Ovary (tissue), 9 donors: ENCODE results near the gene TBC1D25. TPM values are rescaled to one million over a fixed set of nuclear protein-coding genes. Genes with fewer than 3 reads are reported as not detected.

ENCODE experiments used
- DNase-seq, 5 donors: peaks; one replicate each; pipeline ENCODE4 v3.0.0-alpha.2; 2019 to 2020
- H3K27ac ChIP-seq, 2 donors: fragments of 200-600 bp; one replicate each; pipeline versions ENCODE4 v1.5.1 to v1.8.0; 2019 to 2022
- H3K27me3 ChIP-seq: fragments of 200-600 bp; one replicate; pipeline ENCODE4 v1.8.0; 2022
- H3K36me3 ChIP-seq: fragments of 200-600 bp; sonication (generic); one replicate; pipeline ENCODE4 v1.5.1; 2019
- H3K4me1 ChIP-seq: one replicate; pipeline ENCODE4 v1.8.1; 2013; ENCODE audit warnings: mild to moderate bottlenecking, moderate library complexity; ENCODE audit not compliant: insufficient read depth
- H3K4me3 ChIP-seq: fragments of 200-600 bp; sonication (generic); one replicate; pipeline ENCODE4 v1.5.1; 2017
- H3K9me3 ChIP-seq, 2 donors: fragments of 200-600 bp in 1 of 2; sonication (generic) in 1 of 2; one replicate each; pipeline versions ENCODE4 v1.5.1 to v1.8.1; 2013 to 2019; ENCODE audit warnings: mild to moderate bottlenecking in 1 of 2, moderate library complexity in 1 of 2
- CTCF ChIP-seq, 3 donors: fragments of 450-650 bp in 2 of 3; fragments of 200-600 bp in 1 of 3; IDR thresholded peaks; one replicate each; pipeline versions ENCODE4 v1.5.1 to v1.8.0; 2016 to 2022; ENCODE audit warnings: antibody characterized with exemption in 3 of 3, mild to moderate bottlenecking in 1 of 3
- EP300 ChIP-seq: sonication (generic); formaldehyde crosslinking; IDR thresholded peaks from one replicate; pipeline ENCODE4 v1.6.1; 2017; ENCODE audit warnings: antibody characterized with exemption
- POLR2A ChIP-seq: fragments of 450-650 bp; IDR thresholded peaks from one replicate; pipeline ENCODE4 v1.6.1; 2017; ENCODE audit warnings: antibody characterized with exemption, mild to moderate bottlenecking, moderate library complexity
- WGBS, 3 donors: extraction: QIAGEN DNeasy Blood & Tissue Kit in 1 of 3; methylation state at CpG; one replicate each; pipeline versions ENCODE4 v1.1.5 to v1.1.7; 2013 to 2017; 5-methylcytosine and 5-hydroxymethylcytosine counted together
- intact Hi-C, 4 donors: fragments of 100-400 bp; cut with DNase I; formaldehyde crosslinking; loops; one replicate each; pipeline versions ENCODE4 v1.11.0 to v1.15.1; 2022 to 2023
- polyA plus RNA-seq, 2 donors: library from polyadenylated mRNA; stranded (reverse); fragments of 200-250 nt in 1 of 2; fragments of 350-450 nt in 1 of 2; fragmentation: Illumina TruSeq in 1 of 2; extraction: RNeasy Lipid Tissue Mini Kit (QIAGEN cat#74804) in 1 of 2; gene quantifications; one replicate each; pipeline ENCODE4 v1.2.3, GENCODE V29; 2013 to 2014
- small RNA-seq: library from RNA; depleted of rRNA; stranded (forward); fragments of <200 nt; gene quantifications from one replicate; pipeline ENCODE3, GENCODE V24; 2016
- total RNA-seq, 7 donors: library from RNA; depleted of rRNA in 2 of 7; stranded (reverse); fragments of >200 nt in 2 of 7; fragmentation: NEBNext Ultra II Directional in 3 of 7; extraction: Animal tissue kit (Norgen Biotek cat#: 25700) in 3 of 7; gene quantifications; one replicate each; pipeline versions ENCODE4 v1.1.0 to v1.2.4, GENCODE V29; 2016 to 2023
- donor health status: DM: no; HTN: no; CAD: no; lungs with moderate emphysema.
- donor health status: DM: no; HTN: no; CAD: no.
- donor health status: Bipolar disorder and iron deficiency.
- donor health status: DM: yes; HTN: yes; CAD: no.
- donor health status: DM: no; HTN: no; CAD: no.
- donor health status: DM: yes; HTN: yes; CAD: no.

Gene TBC1D25
- total and polyA plus RNA-seq, 9 donors, result 8.1 to 16.0 (median 12.2) TPM

DNA sequence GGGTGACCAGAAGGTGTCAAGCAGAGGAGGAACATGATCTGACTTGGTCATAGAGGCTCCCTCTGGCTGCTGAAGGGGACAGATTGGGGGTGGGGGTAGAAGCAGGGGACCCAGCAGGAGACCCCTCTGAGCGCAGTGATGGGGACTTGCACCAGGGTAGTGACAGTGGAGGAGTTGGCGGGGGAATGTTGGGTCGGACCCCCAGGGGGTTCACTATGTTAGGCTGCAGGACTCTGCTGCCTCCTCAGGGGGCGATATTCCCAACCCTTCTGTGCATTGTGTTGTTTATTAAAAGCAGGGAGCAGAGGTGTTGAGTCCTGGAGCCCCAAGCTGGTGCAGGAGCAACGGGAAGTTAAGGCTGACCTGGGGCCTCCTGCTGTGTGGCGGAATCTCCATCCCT lies 66.6 kb downstream of the TBC1D25 start:
- no peak for TF ChIP-seq CTCF (IDR thresholded peaks at IDR 0.05)
- no peak for TF ChIP-seq POLR2A
- TF ChIP-seq EP300, result no peak
- Histone ChIP-seq H3K36me3 (no peaks in the 10 kb centered on the region), H3K9me3 (no peaks in the 10 kb centered on the region), H3K27me3 (no peaks in the 10 kb centered on the region), H3K4me3 (no peak overlapping the region), H3K27ac (no peak overlapping the region), H3K4me1 (no peaks in the 10 kb centered on the region)
- no peak for DNase-seq
- 69 to 73% (median 72%) methylated on average over 6 of the region's 6 CpGs for WGBS, 3 donors
- intact Hi-C loops, result no loop called here

DNA sequence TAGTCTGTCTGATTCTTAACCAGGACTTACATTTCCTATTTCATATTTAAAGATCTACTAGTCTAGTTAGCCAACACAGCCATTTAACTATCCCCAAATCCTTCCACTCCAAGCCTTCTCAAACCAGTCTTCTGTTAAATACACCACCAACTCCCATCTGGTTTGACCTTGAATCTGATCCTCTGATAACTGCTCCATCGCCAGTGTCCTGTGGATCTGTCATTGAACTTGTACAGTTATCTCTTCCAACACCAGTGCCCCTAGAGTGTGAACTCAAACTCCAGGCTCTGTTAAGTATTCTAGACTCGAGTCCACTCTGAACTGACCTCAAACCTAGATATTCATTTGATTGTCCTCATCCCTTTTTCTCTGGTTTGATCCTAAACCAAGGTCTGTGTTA lies 72.2 kb downstream of the TBC1D25 start:
- Histone ChIP-seq H3K4me3 (no peak overlapping the region), H3K4me1 (no peaks in the 10 kb centered on the region), H3K36me3 (no peaks in the 10 kb centered on the region), H3K27me3 (no peaks in the 10 kb centered on the region), H3K9me3 (no peaks in the 10 kb centered on the region), H3K27ac (no peak overlapping the region)
- DNase-seq, result no peak
- intact Hi-C loops, result no loop called here
- no peak for TF ChIP-seq EP300
- TF ChIP-seq CTCF (IDR thresholded peaks at IDR 0.05), result no peak
- TF ChIP-seq POLR2A, result no peak
- WGBS, 3 donors, result 19 to 40% (median 33%) methylated on average over 2 of the region's 2 CpGs

Small RNAs within 50 kb of the gene (small RNA-seq; reads per million reads assigned to genes)
- not detected for gene MRPL32P1

Other genes starting within 250 kb of the TBC1D25 start
- not detected for gene SSX3, start 183.0 kb upstream of the TBC1D25 start, total RNA-seq
- gene SSX3, start 183.0 kb upstream of the TBC1D25 start, polyA plus RNA-seq, result not detected
- gene SSX4, start 156.2 kb upstream of the TBC1D25 start, total RNA-seq, result not detected
- not detected for gene SSX4, start 156.2 kb upstream of the TBC1D25 start, polyA plus RNA-seq
- not detected for gene SSX4B, start 127.8 kb upstream of the TBC1D25 start, total RNA-seq
- gene SSX4B, start 127.8 kb upstream of the TBC1D25 start, polyA plus RNA-seq, result not detected
- gene SLC38A5, start 69.5 kb upstream of the TBC1D25 start, total RNA-seq, result 10 to 100 TPM in 4 of 7 donors, 1 to 10 TPM in 3; 6.2 to 26.0 (median 13.6) TPM
- 10 to 100 TPM in 1 of 2 donors, 1 to 10 TPM in 1; 8.3 to 10.7 TPM for gene SLC38A5, start 69.5 kb upstream of the TBC1D25 start, polyA plus RNA-seq
- 10 to 100 TPM; 23.2 to 45.9 (median 32.7) TPM for gene FTSJ1, start 63.5 kb upstream of the TBC1D25 start, total RNA-seq
- 10 to 100 TPM; 24.8 to 28.2 TPM for gene FTSJ1, start 63.5 kb upstream of the TBC1D25 start, polyA plus RNA-seq
- gene PORCN, start 30.7 kb upstream of the TBC1D25 start, total RNA-seq, result 10 to 100 TPM in 3 of 7 donors, 1 to 10 TPM in 4; 8.0 to 13.9 (median 9.9) TPM
- 10 to 100 TPM in 1 of 2 donors, 1 to 10 TPM in 1; 7.6 to 10.9 TPM for gene PORCN, start 30.7 kb upstream of the TBC1D25 start, polyA plus RNA-seq
- gene EBP, start 17.9 kb upstream of the TBC1D25 start, total RNA-seq, result 10 to 100 TPM; 15.4 to 83.3 (median 20.0) TPM
- gene EBP, start 17.9 kb upstream of the TBC1D25 start, polyA plus RNA-seq, result 100 to 1,000 TPM in 1 of 2 donors, 10 to 100 TPM in 1; 28.3 to 117 TPM
- gene RBM3, start 34.8 kb downstream of the TBC1D25 start, total RNA-seq, result 100 to 1,000 TPM; 103 to 421 (median 153) TPM
- 100 to 1,000 TPM; 139 to 205 TPM for gene RBM3, start 34.8 kb downstream of the TBC1D25 start, polyA plus RNA-seq
- 100 to 1,000 TPM in 6 of 7 donors, 10 to 100 TPM in 1; 98.8 to 189 (median 148) TPM for gene WDR13, start 57.8 kb downstream of the TBC1D25 start, total RNA-seq
- gene WDR13, start 57.8 kb downstream of the TBC1D25 start, polyA plus RNA-seq, result 100 to 1,000 TPM in 1 of 2 donors, 1 to 10 TPM in 1; 8.5 to 169 TPM
- 1 to 10 TPM in 6 of 7 donors, under 1 TPM in 1; 0.95 to 7.7 (median 3.1) TPM for gene WAS, start 144.1 kb downstream of the TBC1D25 start, total RNA-seq
- 1 to 10 TPM; 1.3 to 3.2 TPM for gene WAS, start 144.1 kb downstream of the TBC1D25 start, polyA plus RNA-seq
- 1 to 10 TPM; 3.2 to 7.7 (median 5.2) TPM for gene SUV39H1, start 157.0 kb downstream of the TBC1D25 start, total RNA-seq
- gene SUV39H1, start 157.0 kb downstream of the TBC1D25 start, polyA plus RNA-seq, result 1 to 10 TPM; 3.5 to 5.6 TPM
- gene GLOD5, start 222.0 kb downstream of the TBC1D25 start, total RNA-seq, result not detected
- gene GLOD5, start 222.0 kb downstream of the TBC1D25 start, polyA plus RNA-seq, result not detected
- gene GATA1, start 246.9 kb downstream of the TBC1D25 start, total RNA-seq, result under 1 TPM in 1 of 7 donors, not detected in 6; 0.46 TPM
- gene GATA1, start 246.9 kb downstream of the TBC1D25 start, polyA plus RNA-seq, result under 1 TPM in 1 of 2 donors, not detected in 1; 0.08 TPM